T-helper 22 cell (primary cell): ENCODE measurements around the gene RPP14.
"Not testable (repeated sequence)": the region's sequence is repeated elsewhere in the genome, so short reads cannot be mapped to it uniquely, and the experiment has no call there.

Experiments
- DNase-seq: peaks from one replicate; pipeline ENCODE4 v3.0.0-alpha.2; 2020; ENCODE audit warnings: low read depth

RPP14 gene

DNA sequence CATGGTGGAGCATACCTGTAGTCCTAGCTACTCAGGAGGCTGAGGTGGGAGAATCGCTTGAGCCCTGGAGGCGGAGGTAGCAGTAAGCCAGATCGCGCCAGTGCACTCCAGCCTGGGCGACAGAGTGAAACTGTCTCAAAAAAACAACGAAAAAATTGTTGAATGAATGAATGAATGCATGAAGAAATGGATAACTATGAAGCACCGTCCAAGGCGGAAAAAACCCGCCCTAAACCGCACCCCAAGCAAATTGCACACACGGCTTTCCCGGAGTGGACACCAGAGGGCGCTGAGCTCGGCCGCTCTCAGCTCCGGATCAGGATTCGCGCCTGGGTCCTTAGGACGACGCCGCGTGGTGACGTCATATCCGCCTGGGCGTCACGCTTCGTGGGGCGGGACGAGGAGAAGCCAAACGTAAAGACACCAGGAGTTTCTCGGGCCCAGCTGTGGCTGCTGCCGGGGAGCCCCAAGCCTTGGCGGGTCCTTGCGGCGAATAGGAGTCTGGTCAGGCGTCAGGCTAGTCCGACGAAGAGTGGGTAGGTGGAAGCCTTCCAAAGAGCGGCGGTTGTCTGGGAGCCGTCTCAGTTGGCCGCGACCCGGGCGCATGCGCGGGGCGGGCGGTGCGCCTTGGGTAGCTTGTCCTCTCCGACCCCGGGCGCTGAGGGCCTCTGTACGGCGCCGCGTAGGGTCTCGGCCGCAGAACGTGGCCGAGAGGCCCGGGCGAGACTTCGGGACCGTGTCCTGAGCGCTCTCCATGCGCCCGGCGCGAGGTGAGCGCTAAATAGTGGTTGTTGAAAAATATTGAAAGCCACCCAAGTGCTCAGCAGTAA is at the start of gene RPP14, which contains the start of gene HTD2:
RPP14 (plus strand) TSS at position 364 of the 830 bp plus-strand sequence. CDS start 4,085 bp downstream, outside the sequence.
HTD2 (plus strand) TSS at position 639 of the 830 bp plus-strand sequence. CDS start 11,094 bp downstream, outside the sequence.
- DNase-seq, result peak; percentile 94

DNA sequence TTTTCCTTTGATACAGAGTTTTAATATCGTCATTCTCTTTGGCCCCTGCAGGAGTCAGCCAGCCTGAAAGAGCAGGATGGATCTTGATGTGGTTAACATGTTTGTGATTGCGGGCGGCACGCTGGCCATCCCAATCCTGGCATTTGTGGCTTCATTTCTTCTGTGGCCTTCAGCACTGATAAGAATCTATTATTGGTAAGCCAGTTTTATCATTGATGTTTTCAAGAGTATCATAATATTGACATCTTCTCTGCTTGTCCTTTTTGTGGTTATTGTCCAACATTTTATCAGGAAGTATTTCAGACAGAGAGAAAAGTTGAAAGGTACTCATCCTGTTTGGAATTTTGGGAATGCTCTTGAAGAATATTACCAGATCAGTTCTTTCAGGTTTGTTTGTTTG is 49.5 kb upstream of the RPP14 start:
- DNase-seq, result no peak

DNA sequence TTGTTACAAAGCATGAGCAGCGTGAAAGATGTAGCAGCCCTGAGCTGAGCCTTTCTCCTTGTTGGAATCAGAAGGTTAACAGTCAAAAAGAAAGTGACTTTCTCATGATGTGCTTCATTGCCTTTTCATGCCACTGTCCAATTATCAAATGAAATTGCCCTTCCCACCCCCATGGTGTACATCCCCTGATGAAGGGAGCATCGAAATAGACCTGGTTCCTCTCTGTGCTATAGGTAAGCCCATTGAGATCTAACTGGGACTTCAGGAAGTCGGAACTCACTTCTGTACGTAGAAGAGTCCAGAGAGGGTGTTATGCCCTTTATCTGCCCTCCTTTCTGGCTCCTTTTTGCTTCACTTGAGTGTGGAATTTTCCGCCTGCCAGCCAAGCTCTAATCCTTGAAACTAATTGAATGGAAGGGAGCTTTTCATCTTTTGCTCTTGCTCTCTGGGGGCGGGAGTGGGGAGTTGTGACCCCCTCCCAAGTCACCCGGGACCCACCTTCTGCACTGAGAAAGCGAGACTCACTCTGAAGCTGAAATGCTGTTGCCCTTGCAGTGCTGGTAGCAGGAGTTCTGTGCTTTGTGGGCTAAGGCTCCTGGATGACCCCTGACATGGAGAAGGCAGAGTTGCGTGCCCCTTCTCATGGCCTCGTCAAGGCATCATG is 47.5 kb upstream of the RPP14 start:
- no peak for DNase-seq

DNA sequence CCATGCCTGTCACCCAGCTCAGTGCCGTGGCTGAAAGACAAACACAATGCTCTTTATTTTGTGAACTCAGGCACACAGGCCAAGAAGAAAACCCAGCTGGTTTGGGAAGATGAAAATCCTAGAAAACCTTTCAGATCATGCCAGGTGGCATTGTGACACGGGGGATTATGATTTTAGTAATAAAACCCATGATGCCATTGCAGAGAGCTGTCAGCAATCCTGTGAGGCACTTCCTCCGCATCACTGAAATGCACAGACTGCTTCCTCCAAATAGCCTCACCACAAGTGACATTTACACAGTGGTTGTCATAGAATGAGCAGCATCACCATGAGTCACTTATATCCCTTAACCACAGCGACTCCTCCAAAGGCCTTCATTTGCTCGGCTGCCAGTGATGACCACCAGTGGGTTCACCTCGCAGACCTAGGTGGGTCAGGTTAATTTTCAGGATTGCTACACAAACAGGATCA is 45.7 kb upstream of the RPP14 start:
- DNase-seq, result no peak

DNA sequence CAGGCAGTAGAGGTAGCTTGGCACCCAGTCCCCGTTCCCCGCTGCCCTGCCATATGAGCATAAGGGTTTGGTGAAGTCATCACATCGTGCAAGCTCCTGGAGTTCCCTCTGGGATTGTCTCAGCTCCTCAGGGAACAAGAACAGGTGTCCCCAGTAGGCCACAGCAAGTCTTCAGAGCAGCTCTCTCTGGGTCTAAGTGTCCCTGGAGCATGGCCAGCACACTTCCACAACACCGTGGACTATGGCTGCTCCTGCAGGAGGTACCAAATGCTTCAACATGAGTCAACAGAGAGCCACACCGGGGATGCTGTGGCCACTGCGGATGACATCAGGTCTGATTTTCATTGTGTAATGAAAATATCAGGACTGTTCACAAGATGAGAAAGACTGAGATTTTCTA is 45.3 kb upstream of the RPP14 start:
- no peak for DNase-seq

DNA sequence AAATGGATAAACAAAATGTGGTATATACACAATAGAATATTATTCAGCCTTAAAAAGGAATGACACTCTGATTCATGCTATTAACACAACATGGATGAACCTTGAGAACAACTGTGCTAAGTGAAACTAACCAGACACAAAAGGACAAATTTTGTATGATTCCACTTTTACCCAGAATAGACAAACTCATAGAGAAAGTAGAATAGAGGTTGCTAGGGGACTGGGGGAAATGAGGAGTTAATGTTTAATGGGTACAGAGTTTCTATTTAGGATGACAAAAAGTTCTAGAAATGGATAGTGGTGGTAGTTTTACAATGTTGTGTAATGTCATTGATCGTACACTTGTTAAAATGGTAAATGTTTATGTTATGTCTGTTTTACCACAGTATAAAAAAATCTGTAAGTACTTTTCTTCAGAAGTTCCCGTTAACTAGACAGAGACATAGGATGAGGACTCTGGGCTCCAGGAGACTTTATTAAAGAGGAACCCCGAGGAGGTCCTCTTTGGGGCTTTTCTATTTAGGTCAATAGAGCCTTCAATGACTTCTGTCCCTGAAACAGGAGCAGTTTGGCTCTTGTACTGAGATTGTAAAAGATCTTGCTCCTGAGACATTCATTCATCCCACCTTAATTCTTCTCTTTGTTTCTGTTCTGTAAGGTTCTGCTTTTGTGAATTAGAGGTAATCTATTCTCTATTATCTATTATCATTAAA is 43.9 kb upstream of the RPP14 start:
- DNase-seq, result no peak

DNA sequence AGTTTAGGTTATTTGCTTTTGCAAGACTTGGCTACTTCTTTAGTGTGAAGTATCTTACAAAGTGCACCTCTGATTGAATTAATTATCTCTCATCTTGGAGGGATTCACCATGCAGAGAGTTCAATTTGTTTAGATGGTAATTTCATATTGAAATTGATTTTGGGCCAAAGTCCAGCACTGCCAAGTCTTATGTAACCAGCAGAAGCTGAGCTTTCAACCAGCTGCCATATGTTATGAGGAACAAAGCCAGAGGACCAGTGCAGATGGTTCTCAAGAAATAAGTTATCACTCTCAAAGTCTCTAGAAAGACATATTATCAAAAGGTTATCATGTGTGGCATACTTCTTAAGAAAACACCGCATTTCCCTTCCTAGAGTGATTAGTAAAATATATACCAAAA is 39.5 kb upstream of the RPP14 start:
- DNase-seq, result no peak

DNA sequence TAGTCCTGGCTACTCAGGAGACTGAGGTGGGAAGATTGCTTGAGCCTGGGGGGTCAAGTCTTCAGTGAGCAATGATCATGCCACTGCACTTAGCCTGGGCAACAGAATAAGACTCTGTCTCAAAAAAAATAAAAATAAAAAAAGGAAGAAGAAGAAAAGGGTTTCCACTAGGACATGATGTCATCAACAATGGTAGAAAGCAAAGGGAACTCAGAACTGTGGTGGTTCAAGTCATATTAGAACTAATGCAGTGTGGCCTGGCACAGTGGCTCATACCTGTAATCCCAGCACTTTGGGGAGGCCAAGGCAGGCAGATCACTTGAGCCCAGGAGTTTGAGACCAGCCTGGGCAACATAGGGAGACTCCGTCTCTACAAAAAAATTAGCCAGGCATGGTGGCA is 38.5 kb upstream of the RPP14 start:
- not testable (repeated sequence) for DNase-seq

DNA sequence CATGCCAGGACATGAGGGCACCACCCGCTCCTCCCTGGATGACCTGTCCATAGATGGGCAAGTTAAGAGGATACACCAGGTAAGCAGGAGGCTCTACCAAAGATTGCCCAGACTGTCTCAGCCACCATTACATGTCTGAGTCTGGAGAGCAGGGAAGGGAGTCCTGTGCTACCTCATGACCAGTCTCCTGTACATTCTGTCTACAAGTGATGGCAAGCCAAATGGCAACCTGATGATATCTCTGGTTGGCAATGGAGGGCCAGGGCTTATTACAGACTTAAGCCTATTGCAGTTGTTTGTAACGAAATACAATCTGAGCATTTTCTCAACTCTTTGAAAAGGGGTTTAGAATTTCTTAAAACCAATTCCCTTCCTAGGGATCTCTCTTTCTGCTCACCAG is 36.7 kb upstream of the RPP14 start:
- DNase-seq, result no peak

DNA sequence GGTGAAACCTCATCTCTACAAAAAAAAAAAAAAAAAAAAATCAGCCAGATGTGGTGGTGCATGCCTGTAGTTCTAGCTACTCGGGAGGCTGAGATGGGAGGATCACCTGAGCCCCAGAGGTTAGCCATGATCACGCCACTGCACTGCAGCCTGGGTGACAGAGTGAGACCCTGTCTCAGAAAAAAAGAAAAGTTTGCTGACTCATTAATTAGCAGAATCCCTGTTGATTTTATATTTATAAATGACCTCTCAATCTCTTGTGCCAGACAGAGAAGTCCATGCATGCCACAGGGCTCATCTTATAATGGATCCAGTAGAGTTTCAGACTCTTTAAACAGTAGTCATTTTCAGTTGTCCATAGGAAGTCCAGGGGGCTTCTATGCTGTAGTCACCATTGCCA is 35.6 kb upstream of the RPP14 start:
- DNase-seq, result no peak

DNA sequence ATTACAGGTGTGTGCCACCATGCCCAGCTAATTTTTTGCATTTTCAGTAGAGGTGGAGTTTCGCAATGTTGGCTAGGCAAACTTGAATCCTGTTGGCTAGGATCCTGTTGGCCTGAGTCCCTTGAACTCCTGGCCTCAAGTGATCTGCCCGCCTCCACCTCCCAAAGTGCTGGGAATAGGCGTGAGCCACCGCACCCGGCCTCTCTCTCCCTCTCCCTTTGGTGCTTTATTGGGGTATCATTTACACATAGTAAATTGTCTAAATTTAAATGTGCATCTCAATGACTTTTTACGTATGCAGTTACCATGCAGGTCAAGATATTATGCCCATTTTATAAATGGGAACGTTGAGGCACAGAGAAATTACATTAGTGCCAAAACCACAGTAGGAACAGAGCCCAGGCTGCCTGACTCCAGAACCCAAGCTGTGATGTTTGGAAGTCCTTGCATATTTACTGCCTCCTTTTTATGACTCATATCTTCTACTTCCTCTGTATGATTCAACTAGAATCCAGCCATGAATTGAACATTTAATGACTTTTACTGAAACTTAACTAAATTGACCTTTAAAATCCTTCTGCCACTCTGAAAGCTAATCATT is 34.0 kb upstream of the RPP14 start:
- no peak for DNase-seq

DNA sequence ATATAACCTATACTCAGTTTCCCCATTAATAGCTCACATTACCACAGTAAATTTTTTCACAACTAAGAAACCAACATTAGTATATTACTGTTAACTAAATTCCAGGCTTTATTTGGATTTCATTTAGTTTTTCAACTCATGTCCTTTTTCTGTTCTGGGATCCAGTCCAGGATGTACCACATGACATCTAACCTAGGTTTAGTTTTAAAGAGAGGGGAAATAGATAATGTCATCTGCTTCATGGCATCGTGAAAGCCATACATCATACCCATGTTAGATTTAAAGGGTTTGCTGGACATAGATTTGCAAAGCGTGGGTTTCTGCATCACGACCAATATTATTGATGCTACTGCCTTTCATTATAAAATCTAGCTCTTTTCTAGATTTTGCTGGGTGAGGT is 33.2 kb upstream of the RPP14 start:
- no peak for DNase-seq

DNA sequence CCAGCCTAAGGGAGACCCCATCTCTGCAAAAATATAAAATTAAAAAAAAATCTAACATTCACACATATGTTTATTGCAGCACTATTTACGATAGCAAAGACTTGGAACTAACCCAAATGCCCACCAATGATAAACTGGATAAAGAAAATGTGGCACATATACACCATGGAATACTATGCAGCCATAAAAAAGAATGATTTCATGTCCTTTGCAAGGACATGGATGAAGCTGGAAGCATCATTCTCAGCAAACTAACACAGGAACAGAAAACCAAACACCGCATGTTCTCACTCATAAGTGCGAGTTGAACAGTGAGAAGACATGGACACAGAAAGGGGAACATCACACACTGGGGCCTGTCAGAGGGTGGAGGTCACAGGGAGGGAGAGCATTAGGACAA is 32.7 kb upstream of the RPP14 start:
- not testable (repeated sequence) for DNase-seq

DNA sequence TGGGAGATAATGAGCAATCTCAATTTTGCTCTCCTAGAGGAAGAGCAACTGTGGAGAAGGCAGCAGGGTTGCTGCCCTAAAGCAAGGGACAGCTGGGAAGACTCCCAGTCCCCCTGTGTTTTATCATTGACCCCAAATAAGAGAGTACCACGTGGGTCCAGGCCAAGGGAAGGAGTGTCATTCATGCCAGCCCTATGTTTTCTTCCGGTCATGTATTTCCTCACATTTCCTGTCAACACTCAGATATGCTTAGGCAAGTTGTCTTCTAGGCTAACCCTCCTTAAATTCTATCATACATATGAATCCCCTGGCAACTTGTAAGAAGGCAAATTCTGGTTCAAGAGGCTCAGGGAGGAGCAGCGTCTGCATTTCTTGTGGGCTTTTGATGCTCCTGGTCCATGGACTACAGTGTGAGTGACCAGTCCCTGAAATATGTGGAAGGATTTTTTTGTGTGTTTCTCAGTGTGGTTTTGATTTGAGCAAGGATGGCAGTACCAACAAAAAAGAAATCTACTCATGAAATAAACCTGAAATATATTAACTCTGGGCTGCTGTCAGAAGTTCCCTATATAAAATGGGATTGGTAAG is 31.9 kb upstream of the RPP14 start:
- DNase-seq, result no peak

DNA sequence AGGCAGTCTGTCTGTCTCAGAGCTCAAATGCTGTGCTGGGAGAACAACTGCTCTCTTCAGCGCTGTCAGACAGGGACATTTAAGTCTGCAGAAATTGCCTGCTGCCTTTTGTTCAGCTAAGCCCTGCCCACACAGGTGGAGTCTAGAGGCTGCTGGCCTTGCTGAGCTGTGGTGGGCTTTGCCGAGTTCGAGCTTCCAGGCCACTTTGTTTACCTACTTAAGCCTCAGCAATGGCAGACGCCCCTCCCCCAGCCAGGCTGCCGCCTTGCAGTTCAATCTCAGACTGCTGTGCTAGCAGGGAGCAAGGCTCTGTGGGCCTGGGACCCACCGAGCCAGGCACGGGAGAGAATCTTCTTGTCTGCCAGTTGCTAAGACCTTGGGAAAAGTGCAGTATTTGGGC is 25.0 kb upstream of the RPP14 start:
- DNase-seq, result no peak

DNA sequence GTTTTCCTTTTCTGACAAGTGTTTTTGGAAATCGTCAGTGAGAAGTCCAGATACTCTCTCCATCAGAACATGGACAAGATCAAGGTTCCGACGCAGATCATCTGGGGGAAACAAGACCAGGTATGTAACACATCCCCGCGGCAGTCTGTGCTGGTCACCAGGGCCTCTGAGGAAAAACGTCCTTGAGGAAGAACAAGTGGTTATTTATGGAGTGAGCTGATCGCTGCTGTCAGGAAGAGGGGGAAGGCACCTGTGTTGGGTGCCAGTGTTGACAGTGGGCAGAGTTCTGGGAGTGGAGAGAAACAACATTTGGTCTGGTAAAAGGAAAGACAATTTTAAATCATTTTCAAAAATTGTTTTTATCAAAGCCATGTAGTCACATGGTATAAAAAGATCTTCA is 20.7 kb upstream of the RPP14 start:
- DNase-seq, result no peak

DNA sequence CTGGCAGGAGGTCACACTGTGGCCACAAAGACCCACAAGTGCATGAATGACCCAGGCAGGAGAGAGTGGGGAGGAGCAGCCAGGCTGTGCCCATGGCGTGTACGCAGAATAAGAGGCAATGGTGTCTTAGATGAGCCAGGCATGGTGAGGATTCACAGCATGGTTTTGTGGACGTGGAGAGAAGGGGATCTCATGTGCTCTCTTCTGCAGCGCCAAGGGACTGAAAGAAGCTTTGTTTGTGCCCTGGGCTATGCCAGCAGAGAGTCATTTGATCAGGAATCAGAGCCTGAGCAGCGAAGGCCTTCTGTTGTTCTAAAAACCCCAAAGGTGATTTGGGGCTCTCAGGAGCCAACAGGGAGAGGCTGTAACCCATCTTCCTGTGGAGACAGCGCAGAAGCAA is 18.7 kb upstream of the RPP14 start:
- DNase-seq, result no peak

DNA sequence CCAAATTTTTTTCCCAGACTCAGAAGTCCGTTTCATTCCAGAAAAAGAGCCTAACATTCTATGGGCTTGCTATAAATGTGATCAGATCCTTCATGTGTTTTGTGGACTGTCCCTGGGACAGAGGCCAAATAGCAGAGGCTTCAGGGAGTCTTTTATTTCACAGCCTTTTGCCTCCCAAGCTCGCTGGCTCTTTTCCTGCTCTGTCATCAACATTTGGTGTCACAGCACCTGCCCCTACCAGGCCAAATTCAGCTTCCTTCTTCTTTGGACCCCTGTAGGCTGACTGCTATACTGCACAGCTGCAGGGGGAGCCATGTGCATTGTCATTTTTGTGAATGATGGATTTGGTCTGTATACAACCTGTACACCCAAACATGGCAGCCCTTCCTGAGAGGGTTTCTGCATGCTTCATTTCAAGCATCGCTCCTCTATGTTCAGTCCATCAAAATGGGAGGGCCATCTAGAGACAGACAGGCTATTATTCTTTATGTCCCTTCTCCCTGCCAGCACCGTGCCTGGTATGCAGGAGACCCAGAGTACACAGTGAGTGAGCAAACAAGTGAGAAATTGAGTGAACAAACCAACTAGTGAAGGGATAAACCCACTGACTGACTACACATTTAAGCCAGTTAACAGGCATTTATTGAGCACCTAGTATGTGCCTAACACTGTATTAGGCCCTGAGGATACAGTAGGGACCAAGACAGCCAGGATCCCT is 17.9 kb upstream of the RPP14 start:
- DNase-seq, result no peak

DNA sequence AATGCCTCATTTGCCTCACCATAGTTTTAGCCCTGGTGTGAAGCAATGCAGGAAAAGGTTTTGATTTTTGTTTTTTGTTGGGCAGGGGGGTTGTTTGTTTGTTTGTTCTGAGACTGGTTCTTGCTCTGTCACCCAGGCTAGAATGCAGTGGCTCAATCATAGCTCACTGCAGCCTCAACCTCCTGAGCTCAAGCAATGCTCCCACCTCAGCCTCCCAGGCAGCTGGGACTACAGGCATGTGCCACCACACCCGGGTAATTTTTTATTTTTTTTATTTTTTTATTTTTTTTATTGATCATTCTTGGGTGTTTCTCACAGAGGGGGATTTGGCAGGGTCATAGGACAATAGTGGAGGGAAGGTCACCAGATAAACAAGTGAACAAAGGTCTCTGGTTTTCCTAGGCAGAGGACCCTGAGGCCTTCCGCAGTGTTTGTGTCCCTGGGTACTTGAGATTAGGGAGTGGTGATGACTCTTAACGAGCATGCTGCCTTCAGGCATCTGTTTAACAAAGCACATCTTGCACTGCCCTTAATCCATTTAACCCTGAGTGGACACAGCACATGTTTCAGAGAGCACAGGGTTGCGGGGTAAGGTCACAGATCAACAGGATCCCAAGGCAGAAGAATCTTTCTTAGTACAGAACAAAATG is 17.0 kb upstream of the RPP14 start:
- not testable (repeated sequence) for DNase-seq

DNA sequence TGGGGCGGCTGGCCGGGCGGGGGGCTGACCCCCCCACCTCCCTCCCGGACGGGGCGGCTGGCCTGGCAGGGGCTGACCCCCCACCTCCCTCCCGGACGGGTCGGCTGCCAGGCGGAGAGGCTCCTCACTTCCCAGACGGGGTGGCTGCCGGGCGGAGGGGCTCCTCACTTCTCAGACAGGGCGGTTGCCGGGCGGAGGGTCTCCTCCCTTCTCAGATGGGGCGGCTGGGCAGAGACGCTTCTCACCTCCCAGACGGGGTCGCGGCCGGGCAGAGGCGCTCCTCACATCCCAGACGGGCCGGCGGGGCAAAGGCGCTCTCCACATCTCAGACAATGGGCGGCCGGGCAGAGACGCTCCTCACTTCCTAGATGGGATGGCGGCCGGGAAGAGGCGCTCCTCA is 15.6 kb upstream of the RPP14 start:
- DNase-seq, result not testable (repeated sequence)
